ENCODE measurements around the gene IGFALS.

Gene IGFALS

DNA sequence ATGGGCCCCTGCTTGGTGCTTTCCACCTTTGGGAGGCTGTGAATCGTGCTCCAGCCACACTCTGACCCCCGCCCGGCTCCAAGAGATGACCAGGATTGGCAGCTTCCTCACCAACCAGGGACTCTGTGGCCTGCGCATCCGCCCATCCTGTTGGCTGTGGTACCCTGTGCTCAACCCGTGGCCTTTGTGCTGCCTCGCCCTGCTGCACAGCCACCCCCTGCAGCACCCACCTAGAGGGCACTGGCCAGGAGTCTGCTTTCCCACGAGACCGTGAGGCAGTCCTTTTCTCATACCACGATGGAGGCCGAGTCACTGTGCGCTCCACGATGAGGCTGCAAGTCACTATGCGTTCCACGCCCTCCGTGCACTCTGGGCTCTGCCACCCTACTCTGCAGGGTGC is 41.6 kb downstream of the IGFALS start:
- POLR2A ChIA-PET = interaction anchor here (0.9 kb wide), 1 partner anchor 31 kb away, joined by 4 read pairs; the partner anchor contains the start of gene NUBP2
- TF ChIP-seq SP1 (IDR thresholded peaks at IDR 0.05) = no peak
- no peak for TF ChIP-seq L3MBTL2 (conservative IDR thresholded peaks at IDR 0.05)
- no peak for TF ChIP-seq FOXM1 (IDR thresholded peaks at IDR 0.05; ENCODE audit: borderline replicate concordance)
- TF ChIP-seq, protein P1, sequence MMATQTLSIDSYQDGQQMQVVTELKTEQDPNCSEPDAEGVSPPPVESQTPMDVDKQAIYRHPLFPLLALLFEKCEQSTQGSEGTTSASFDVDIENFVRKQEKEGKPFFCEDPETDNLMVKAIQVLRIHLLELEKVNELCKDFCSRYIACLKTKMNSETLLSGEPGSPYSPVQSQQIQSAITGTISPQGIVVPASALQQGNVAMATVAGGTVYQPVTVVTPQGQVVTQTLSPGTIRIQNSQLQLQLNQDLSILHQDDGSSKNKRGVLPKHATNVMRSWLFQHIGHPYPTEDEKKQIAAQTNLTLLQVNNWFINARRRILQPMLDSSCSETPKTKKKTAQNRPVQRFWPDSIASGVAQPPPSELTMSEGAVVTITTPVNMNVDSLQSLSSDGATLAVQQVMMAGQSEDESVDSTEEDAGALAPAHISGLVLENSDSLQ (IDR thresholded peaks at IDR 0.05) = no peak
- TF ChIP-seq FOXA1 (IDR thresholded peaks at IDR 0.05) = no peak
- TF ChIP-seq CTBP1 (IDR thresholded peaks at IDR 0.05; ENCODE audit: borderline replicate concordance) = no peak
- no peak for DNase-seq (ENCODE audit: extremely low spot score)
- CTCF ChIA-PET = no interaction called here

DNA sequence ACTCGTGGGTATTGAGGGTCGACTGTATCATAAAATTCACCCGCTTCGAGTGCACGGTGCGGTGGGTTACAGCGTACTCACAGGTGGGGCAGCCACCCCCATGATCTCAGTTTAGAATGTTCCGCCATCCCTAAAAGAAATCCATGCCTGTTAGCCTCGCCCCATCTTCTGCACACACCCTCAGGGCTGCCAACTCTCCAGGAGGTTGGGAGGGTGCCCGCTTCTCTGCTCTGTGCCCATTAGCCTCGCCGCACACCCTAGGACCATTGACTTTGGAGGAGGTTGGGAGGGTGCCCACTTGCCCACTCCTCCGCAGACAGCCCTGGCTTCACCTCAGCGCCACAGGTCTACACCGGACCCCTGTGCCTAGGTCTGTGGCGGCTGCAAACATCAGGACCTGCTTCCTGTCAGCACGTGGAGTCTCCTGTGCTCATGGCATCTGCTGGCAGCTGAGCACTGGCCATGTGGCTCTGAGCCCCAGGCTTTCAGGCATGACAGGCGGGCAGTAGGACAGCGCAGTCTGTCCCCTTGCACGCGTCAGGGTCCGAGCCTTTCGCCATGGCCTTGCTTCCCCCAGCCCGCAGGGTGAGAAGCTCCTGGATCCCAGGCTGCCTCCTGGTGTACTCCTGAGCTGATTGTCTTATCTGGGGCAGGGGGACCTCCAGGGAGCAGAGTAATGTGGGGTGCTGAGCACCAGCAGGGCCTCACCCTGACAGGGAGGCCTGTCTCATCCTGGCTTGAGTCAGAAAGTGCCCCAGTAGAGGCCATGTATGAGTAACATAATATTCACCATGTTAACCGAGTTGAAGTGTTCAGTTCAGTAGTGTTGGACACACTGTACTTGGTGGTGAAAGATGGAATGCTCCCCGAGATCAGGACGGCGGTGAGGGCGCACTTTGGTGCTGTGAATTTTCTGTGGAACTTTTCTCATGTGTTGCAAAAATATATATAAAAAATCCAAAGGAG is 44.1 kb downstream of the IGFALS start:
- no peak for DNase-seq (ENCODE audit: extremely low spot score)
- ChIA-PET POLR2A (no interaction called here), CTCF (no interaction called here)
- TF ChIP-seq FOXM1 (IDR thresholded peaks at IDR 0.05; ENCODE audit: borderline replicate concordance) = no peak

DNA sequence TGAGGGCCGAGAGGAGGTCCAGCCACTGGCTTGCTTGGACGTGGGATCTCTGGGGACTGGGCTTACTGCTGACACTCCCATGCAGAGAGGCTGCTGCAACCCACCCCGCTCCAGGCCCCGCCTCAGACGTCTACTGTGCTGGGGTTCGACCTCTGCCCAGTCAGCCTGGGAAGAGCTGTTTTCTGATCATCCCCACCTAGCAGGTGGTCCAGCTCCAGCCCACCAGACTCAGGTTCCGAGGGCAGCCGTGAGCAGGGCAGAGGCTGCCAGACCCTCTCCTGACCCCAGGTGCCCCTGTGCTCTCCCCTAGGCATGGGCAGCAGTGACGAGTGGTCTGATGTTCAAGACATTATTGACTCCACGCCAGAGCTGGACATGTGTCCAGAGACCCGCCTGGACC is 45.6 kb downstream of the IGFALS start:
- CTCF ChIA-PET = no interaction called here

GRCh38 chr16:1746693-1747195 is 46.8 kb downstream of the IGFALS start:
- POLR2A ChIA-PET = interaction anchor here (1.0 kb wide), 1 partner anchor 41 kb away, joined by 4 read pairs; the partner anchor contains the start of gene MAPK8IP3
- CTCF ChIA-PET = no interaction called here
- TF ChIP-seq HDGF (IDR thresholded peaks at IDR 0.05; ENCODE audit: borderline replicate concordance) (no peak), ARNT (IDR thresholded peaks at IDR 0.05) (no peak), ZNF384 (IDR thresholded peaks at IDR 0.05) (no peak), SUZ12 (IDR thresholded peaks at IDR 0.05) (no peak), LEF1 (IDR thresholded peaks at IDR 0.05; ENCODE audit: borderline replicate concordance) (no peak), L3MBTL2 (conservative IDR thresholded peaks at IDR 0.05) (no peak), FOXA1 (IDR thresholded peaks at IDR 0.05) (no peak), BHLHE40 (IDR thresholded peaks at IDR 0.05; ENCODE audit: borderline replicate concordance) (no peak), CTBP1 (IDR thresholded peaks at IDR 0.05; ENCODE audit: borderline replicate concordance) (no peak), ELF4 (IDR thresholded peaks at IDR 0.05) (no peak), FOXK2 (IDR thresholded peaks at IDR 0.05) (no peak), NFRKB (IDR thresholded peaks at IDR 0.05) (no peak), FOXM1 (IDR thresholded peaks at IDR 0.05; ENCODE audit: borderline replicate concordance) (no peak)
- TF ChIP-seq, protein P1 (IDR thresholded peaks at IDR 0.05) = no peak
- DNase-seq (ENCODE audit: extremely low spot score) = no peak

More for the DNA sequence above, 45.6 kb downstream of the IGFALS start:
- TF ChIP-seq, protein P1 (IDR thresholded peaks at IDR 0.05) = no peak
- TF ChIP-seq ZNF384 (IDR thresholded peaks at IDR 0.05) (no peak), SP1 (IDR thresholded peaks at IDR 0.05) (no peak), ELF4 (IDR thresholded peaks at IDR 0.05) (no peak)
- POLR2A ChIA-PET = no interaction called here
- no peak for DNase-seq (ENCODE audit: extremely low spot score)

GRCh38 chr16:1745900-1746692 is 47.4 kb downstream of the IGFALS start:
- no peak for DNase-seq (ENCODE audit: extremely low spot score)
- ChIA-PET CTCF (no interaction called here), POLR2A (interaction anchor here (1.0 kb wide), 1 partner anchor 40 kb away, joined by 4 read pairs; the partner anchor contains the start of gene MAPK8IP3)
- TF ChIP-seq LEF1 (IDR thresholded peaks at IDR 0.05; ENCODE audit: borderline replicate concordance) (no peak), TARDBP (IDR thresholded peaks at IDR 0.05) (no peak), CTBP1 (IDR thresholded peaks at IDR 0.05; ENCODE audit: borderline replicate concordance) (no peak), ARNT (IDR thresholded peaks at IDR 0.05) (no peak), FOXM1 (IDR thresholded peaks at IDR 0.05; ENCODE audit: borderline replicate concordance) (no peak), FOXK2 (IDR thresholded peaks at IDR 0.05) (no peak)

GRCh38 chr16:1745181-1745899 is 48.2 kb downstream of the IGFALS start:
- no peak for TF ChIP-seq ELF4 (IDR thresholded peaks at IDR 0.05)
- no peak for TF ChIP-seq ARNT (IDR thresholded peaks at IDR 0.05)
- TF ChIP-seq L3MBTL2 (conservative IDR thresholded peaks at IDR 0.05) = no peak
- no peak for TF ChIP-seq FOXK2 (IDR thresholded peaks at IDR 0.05)
- no peak for TF ChIP-seq CTBP1 (IDR thresholded peaks at IDR 0.05; ENCODE audit: borderline replicate concordance)
- POLR2A ChIA-PET = no interaction called here
- CTCF ChIA-PET = no interaction called here
- no peak for DNase-seq (ENCODE audit: extremely low spot score)
